Measurements from ENCODE around the gene FOXN1.

DNA sequence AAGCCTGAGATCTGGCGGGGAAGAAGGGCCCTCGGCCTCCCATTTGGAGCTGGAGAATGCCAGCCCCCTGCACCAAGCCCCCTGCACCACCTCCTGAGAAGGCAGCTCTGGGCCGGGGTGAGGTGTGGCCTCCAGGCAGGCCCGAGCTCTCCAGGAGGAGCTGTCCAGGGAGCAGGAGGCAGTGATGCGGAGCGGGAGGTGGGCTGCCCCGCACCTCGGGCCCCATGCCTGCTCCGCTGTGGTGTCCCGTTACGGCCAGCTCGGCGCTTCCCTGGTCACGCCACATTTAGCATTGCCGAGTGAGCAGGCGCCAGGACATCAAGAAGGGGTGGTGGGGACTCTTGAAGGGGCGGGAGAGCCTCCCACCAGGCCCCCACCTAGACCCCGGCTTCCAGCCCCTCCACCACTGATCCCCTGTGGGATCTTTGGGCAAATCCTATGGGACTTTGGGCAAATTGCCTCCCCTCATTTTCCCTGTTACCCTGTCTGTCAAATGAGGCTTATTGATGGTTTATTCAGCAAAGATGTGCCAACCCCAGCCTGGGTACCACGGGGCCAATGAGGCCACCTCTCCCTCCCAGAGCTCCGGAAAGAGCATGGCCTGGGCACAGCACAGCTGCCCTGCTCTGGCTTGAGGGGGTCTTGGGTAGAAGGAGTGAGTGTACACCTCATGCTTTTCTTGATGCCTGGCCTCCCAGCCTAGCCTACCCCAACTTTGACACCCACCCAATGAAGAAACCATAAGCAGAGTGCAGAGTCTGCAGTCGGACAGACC, 15.3 kb downstream of the FOXN1 start:
- TF ChIP-seq POLR2AphosphoS5 (IDR thresholded peaks at IDR 0.05; ENCODE audit: borderline replicate concordance, low read depth, low read length), result no peak
- TF ChIP-seq EZH2 (IDR thresholded peaks at IDR 0.05), result no peak
- no peak for TF ChIP-seq FOXP2 (optimal IDR thresholded peaks at IDR 0.05; ENCODE audit: control extremely low read depth, extremely low read length, insufficient read depth)

All from SK-N-MC (cell line).